HL-60 (cell line): ENCODE results near the gene PGRMC1.
"Not testable (repeated sequence)": the region's sequence is repeated elsewhere in the genome, so short reads cannot be mapped to it uniquely, and the experiment has no call there.

Experiments used
- DNase-seq, 2 experiments: peaks; one replicate each; pipeline ENCODE4 v3.0.0-alpha.2; 2010 to 2020; ENCODE audit warnings: low read depth in 1 of 2, low spot score in 1 of 2
- H3K27ac ChIP-seq: fragments of 250-450 bp; sonication (Bioruptor Pico); replicated peaks from 2 replicates; pipeline ENCODE4 v1.5.1; 2020; ENCODE audit warnings: mild to moderate bottlenecking, moderate library complexity
- H3K27me3 ChIP-seq: fragments of 250-450 bp; sonication (Bioruptor Pico); 2 replicates; pipeline ENCODE4 v1.5.1; 2021; ENCODE audit warnings: mild to moderate bottlenecking, moderate library complexity; ENCODE audit not compliant: insufficient read depth, poor library complexity, severe bottlenecking
- H3K4me3 ChIP-seq: replicated peaks from 2 replicates; pipeline ENCODE4 v1.5.1; 2011; ENCODE audit warnings: mild to moderate bottlenecking, control low read depth, low read length; ENCODE audit not compliant: insufficient read depth
- CTCF ChIP-seq: IDR thresholded peaks from one replicate; pipeline ENCODE4 v1.5.1; 2011; ENCODE audit warnings: low read length, control low read depth, inconsistent platforms; ENCODE audit not compliant: insufficient read depth
- GABPA ChIP-seq: IDR thresholded peaks from 2 replicates; pipeline ENCODE4 v1.6.1; 2012; ENCODE audit warnings: low read depth
- POLR2AphosphoS5 ChIP-seq: IDR thresholded peaks from 2 replicates; pipeline ENCODE4 v1.6.1; 2012; ENCODE audit warnings: low read depth
- REST ChIP-seq: IDR thresholded peaks from 2 replicates; pipeline ENCODE4 v1.6.1; 2012; ENCODE audit warnings: low read depth; ENCODE audit not compliant: insufficient replicate concordance
- SPI1 ChIP-seq: IDR thresholded peaks from 2 replicates; pipeline ENCODE4 v1.6.1; 2012; ENCODE audit warnings: low read depth, mild to moderate bottlenecking, borderline replicate concordance

Gene PGRMC1

DNA sequence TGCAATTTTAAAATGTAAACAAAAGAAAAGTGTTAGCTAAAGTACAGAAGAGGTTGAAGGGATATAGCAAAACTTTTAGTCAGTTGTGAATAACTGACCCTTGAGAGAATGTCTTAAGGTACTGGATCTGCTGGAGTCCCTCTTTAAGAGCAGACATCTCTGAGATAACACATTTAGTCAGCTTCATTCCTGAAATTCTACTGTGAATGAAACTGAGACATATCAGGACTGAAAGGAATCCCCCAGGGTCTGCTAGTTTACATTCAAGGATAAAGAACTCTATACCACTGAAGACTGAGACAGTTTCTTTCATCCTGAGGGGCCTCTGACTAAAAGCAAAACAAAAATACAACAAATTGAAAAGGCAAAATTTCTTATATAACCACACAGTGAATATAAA lies 54.4 kb downstream of the PGRMC1 start:
- H3K27me3 ChIP-seq: no peaks in the 10 kb centered on the region
- no peak for TF ChIP-seq REST
- TF ChIP-seq POLR2AphosphoS5: no peak
- TF ChIP-seq CTCF: no peak
- no peak for TF ChIP-seq GABPA
- no peak for TF ChIP-seq SPI1
- H3K27ac ChIP-seq: no peak overlapping the region
- no peak overlapping the region for H3K4me3 ChIP-seq
- DNase-seq: no peak

DNA sequence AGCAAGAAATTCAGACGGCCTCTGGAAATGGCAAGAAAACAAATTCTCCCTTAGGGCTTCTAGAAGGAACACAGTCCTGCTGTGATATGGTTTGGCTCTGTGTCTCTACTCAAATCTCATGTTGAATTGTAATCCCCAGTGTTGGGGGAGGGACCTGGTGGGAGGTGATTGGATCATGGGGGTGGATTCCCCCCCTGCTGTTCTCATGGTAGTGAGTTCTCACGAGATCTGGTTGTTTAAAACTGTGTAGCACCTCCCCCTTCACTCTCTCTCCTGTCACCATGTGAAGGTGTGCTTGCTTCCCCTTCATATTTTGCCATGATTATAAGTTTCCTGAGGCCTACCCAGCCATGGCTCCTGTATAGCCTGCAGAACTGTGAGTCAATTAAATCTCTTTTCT lies 55.2 kb downstream of the PGRMC1 start:
- not testable (repeated sequence) for DNase-seq, H3K27ac ChIP-seq, H3K4me3 ChIP-seq, H3K27me3 ChIP-seq

DNA sequence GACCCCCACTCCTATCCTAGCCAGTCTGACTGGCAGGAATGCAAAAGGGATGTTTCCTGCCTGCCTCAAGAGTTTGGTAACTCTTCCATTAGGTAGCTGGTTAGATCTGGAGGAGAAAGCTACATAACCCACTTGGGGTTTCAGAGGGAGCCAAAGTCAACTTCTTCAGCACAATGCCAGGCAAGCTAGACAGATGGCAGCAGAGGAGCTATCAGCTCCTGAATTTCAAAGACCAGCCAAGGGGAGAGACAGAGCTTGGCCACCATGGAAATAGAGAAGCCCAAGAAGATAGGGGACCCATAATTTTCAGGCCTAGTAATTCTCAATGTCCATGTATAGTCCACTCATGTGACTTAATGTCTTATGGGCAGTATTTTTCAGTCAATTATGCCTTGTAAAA lies 56.4 kb downstream of the PGRMC1 start:
- H3K27ac ChIP-seq: no peak overlapping the region
- H3K4me3 ChIP-seq: no peak overlapping the region
- DNase-seq: no peak
- no peak for TF ChIP-seq REST
- no peak for TF ChIP-seq POLR2AphosphoS5
- TF ChIP-seq GABPA: no peak
- no peak for TF ChIP-seq CTCF
- TF ChIP-seq SPI1: no peak
- H3K27me3 ChIP-seq: no peaks in the 10 kb centered on the region
